ENCODE data around the gene PTPRQ. TPM values are rescaled to one million over a fixed set of nuclear protein-coding genes. Genes with fewer than 3 reads are reported as not detected.
A peak's percentile ranks its signal among the peaks of the same experiment; 100 is the strongest.

The PTPRQ gene
- polyA plus RNA-seq, 1 of the 3 experiments (the other 2 are of a cell fraction), result 0.46 TPM

- 8% methylated on average over 3 of the region's 3 CpGs for WGBS (ENCODE audit: low lambda C conversion rate)
- DNase-seq, result no peak
- TF ChIP-seq MXI1 (IDR thresholded peaks at IDR 0.05; ENCODE audit: low read depth, low read length), result no peak
- TF ChIP-seq RCOR1 (IDR thresholded peaks at IDR 0.05; ENCODE audit: low read length), result no peak
- TF ChIP-seq NFIC (IDR thresholded peaks at IDR 0.05; ENCODE audit: borderline replicate concordance), result no peak
- TF ChIP-seq, protein P1, sequence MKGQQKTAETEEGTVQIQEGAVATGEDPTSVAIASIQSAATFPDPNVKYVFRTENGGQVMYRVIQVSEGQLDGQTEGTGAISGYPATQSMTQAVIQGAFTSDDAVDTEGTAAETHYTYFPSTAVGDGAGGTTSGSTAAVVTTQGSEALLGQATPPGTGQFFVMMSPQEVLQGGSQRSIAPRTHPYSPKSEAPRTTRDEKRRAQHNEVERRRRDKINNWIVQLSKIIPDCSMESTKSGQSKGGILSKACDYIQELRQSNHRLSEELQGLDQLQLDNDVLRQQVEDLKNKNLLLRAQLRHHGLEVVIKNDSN (IDR thresholded peaks at IDR 0.05; ENCODE audit: borderline replicate concordance, low read depth), result no peak
- TF ChIP-seq SIN3A (IDR thresholded peaks at IDR 0.05; ENCODE audit: borderline replicate concordance, low read depth, low read length), result no peak
- TF ChIP-seq EZH2phosphoT487 (IDR thresholded peaks at IDR 0.05; ENCODE audit: borderline replicate concordance, low read depth), result no peak
- TF ChIP-seq, protein P2, sequence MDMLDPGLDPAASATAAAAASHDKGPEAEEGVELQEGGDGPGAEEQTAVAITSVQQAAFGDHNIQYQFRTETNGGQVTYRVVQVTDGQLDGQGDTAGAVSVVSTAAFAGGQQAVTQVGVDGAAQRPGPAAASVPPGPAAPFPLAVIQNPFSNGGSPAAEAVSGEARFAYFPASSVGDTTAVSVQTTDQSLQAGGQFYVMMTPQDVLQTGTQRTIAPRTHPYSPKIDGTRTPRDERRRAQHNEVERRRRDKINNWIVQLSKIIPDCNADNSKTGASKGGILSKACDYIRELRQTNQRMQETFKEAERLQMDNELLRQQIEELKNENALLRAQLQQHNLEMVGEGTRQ (IDR thresholded peaks at IDR 0.05; ENCODE audit: borderline replicate concordance, low read depth, low read length), result no peak
- no peak for TF ChIP-seq GABPA (IDR thresholded peaks at IDR 0.05; ENCODE audit: low read depth)
- Histone ChIP-seq H3K27ac (ENCODE audit: low read depth in 2 of 2, low read length in 1 of 2) (no peak overlapping the region), H3K9me3 (no peaks in the 10 kb centered on the region; the same call in 1 of the 2 replicates), H2AFZ (ENCODE audit: low read depth) (peak overlapping the region; percentile 58; the same call in 1 of the 2 replicates), H3K9me2 (no peaks in the 10 kb centered on the region), H3K4me3 (ENCODE audit: low read depth in 2 of 2, low read length in 1 of 2) (peak overlapping the region in 1 of 2 experiments; percentile 60; a peak in 2 of 4 replicates), H4K20me1 (ENCODE audit: insufficient read depth) (no peaks in the 10 kb centered on the region), H3K79me2 (ENCODE audit: insufficient read depth) (no peaks in the 10 kb centered on the region), H3K36me3 (replicated peaks in 1 of 2; ENCODE audit: control insufficient read depth in 1 of 2, insufficient read depth in 2 of 2, low read length in 1 of 2) (no peaks in the 10 kb centered on the region), H3K4me1 (ENCODE audit: control insufficient read depth in 1 of 2, insufficient read depth in 2 of 2, low read depth in 1 of 2, low read length in 1 of 2) (no peaks in the 10 kb centered on the region), H3K4me2 (peak overlapping the region; percentile 89), H3F3A (replicated peaks; ENCODE audit: insufficient read depth) (no peaks in the 10 kb centered on the region), H3K27me3 (ENCODE audit: insufficient read depth) (peaks cover 24% of the 10 kb centered on the region; the same call in 1 of the 2 replicates), H3K9ac (no peak overlapping the region)
- POLR2A ChIA-PET, result no interaction called here
- CTCF ChIA-PET, result interaction anchor here (0.6 to 1.1 kb wide), 2 partner anchors 12 to 348 kb away, joined by 3 to 4 read pairs; no protein-coding TSS in a partner anchor
These were observed 42.8 kb upstream of the PTPRQ start for GRCh38 chr12:80401191-80401590.

DNA sequence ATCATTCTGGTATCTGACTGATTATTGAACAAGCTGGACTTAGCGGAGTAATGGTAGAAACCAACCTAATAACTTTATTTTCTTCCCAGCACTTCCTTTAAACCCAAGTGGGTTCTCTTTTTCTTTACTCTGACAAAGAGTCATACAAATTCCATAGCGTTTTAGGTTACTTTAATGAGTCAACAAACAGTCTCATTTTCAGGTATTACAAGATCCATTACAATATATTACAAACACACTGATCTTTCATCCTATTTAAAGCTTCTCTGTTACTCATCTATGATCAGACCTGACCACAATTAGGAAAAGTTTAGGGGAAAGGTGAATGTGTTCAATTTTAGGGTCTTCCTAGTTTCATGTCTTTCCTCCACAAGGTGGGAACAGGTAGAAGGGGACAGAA, 39.4 kb upstream of the PTPRQ start:
- Histone ChIP-seq H3K4me1 (ENCODE audit: control insufficient read depth in 1 of 2, insufficient read depth in 2 of 2, low read depth in 1 of 2, low read length in 1 of 2) (no peaks in the 10 kb centered on the region), H3K9me2 (no peaks in the 10 kb centered on the region), H3K79me2 (ENCODE audit: insufficient read depth) (no peaks in the 10 kb centered on the region), H3K9ac (no peak overlapping the region), H3K9me3 (no peaks in the 10 kb centered on the region; the same call in 1 of the 2 replicates), H3F3A (replicated peaks; ENCODE audit: insufficient read depth) (no peaks in the 10 kb centered on the region), H3K36me3 (replicated peaks in 1 of 2; ENCODE audit: control insufficient read depth in 1 of 2, insufficient read depth in 2 of 2, low read length in 1 of 2) (no peaks in the 10 kb centered on the region), H3K4me3 (ENCODE audit: low read depth in 2 of 2, low read length in 1 of 2) (no peak overlapping the region), H3K27ac (ENCODE audit: low read depth in 2 of 2, low read length in 1 of 2) (no peak overlapping the region), H3K27me3 (ENCODE audit: insufficient read depth) (peaks cover 24% of the 10 kb centered on the region; the same call in 1 of the 2 replicates), H2AFZ (ENCODE audit: low read depth) (no peak overlapping the region), H4K20me1 (ENCODE audit: insufficient read depth) (no peaks in the 10 kb centered on the region), H3K4me2 (no peak overlapping the region)
- no peak for DNase-seq
- WGBS (ENCODE audit: low lambda C conversion rate), result 7% methylated on average over 2 of the region's 2 CpGs
- POLR2A ChIA-PET, result no interaction called here
- CTCF ChIA-PET, result no interaction called here
- TF ChIP-seq, protein P3, sequence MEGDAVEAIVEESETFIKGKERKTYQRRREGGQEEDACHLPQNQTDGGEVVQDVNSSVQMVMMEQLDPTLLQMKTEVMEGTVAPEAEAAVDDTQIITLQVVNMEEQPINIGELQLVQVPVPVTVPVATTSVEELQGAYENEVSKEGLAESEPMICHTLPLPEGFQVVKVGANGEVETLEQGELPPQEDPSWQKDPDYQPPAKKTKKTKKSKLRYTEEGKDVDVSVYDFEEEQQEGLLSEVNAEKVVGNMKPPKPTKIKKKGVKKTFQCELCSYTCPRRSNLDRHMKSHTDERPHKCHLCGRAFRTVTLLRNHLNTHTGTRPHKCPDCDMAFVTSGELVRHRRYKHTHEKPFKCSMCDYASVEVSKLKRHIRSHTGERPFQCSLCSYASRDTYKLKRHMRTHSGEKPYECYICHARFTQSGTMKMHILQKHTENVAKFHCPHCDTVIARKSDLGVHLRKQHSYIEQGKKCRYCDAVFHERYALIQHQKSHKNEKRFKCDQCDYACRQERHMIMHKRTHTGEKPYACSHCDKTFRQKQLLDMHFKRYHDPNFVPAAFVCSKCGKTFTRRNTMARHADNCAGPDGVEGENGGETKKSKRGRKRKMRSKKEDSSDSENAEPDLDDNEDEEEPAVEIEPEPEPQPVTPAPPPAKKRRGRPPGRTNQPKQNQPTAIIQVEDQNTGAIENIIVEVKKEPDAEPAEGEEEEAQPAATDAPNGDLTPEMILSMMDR (IDR thresholded peaks at IDR 0.05), result no peak
- TF ChIP-seq ELF1 (IDR thresholded peaks at IDR 0.05) (no peak), TCF12 (IDR thresholded peaks at IDR 0.05) (no peak), JUND (IDR thresholded peaks at IDR 0.05) (no peak), GATA2 (CRISPR knock-in tag; IDR thresholded peaks at IDR 0.05) (no peak), FOXJ3 (CRISPR knock-in tag; IDR thresholded peaks at IDR 0.05) (no peak), SIN3A (IDR thresholded peaks at IDR 0.05; ENCODE audit: borderline replicate concordance, low read depth, low read length) (no peak), NRF1 (IDR thresholded peaks at IDR 0.05; ENCODE audit: low read depth, low read length) (no peak), TAF1 (IDR thresholded peaks at IDR 0.05; ENCODE audit: borderline replicate concordance, low read depth, low read length) (no peak), RFX5 (IDR thresholded peaks at IDR 0.05; ENCODE audit: low read length) (no peak), PBX3 (IDR thresholded peaks at IDR 0.05) (no peak), EP300 (IDR thresholded peaks at IDR 0.05; ENCODE audit: borderline replicate concordance in 1 of 2, low read depth in 1 of 2, low read length in 1 of 2) (no peak), NFIC (IDR thresholded peaks at IDR 0.05; ENCODE audit: borderline replicate concordance) (no peak), RCOR1 (IDR thresholded peaks at IDR 0.05; ENCODE audit: low read length) (no peak)
- TF ChIP-seq, protein P4, sequence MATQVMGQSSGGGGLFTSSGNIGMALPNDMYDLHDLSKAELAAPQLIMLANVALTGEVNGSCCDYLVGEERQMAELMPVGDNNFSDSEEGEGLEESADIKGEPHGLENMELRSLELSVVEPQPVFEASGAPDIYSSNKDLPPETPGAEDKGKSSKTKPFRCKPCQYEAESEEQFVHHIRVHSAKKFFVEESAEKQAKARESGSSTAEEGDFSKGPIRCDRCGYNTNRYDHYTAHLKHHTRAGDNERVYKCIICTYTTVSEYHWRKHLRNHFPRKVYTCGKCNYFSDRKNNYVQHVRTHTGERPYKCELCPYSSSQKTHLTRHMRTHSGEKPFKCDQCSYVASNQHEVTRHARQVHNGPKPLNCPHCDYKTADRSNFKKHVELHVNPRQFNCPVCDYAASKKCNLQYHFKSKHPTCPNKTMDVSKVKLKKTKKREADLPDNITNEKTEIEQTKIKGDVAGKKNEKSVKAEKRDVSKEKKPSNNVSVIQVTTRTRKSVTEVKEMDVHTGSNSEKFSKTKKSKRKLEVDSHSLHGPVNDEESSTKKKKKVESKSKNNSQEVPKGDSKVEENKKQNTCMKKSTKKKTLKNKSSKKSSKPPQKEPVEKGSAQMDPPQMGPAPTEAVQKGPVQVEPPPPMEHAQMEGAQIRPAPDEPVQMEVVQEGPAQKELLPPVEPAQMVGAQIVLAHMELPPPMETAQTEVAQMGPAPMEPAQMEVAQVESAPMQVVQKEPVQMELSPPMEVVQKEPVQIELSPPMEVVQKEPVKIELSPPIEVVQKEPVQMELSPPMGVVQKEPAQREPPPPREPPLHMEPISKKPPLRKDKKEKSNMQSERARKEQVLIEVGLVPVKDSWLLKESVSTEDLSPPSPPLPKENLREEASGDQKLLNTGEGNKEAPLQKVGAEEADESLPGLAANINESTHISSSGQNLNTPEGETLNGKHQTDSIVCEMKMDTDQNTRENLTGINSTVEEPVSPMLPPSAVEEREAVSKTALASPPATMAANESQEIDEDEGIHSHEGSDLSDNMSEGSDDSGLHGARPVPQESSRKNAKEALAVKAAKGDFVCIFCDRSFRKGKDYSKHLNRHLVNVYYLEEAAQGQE (IDR thresholded peaks at IDR 0.05; ENCODE audit: low read depth, low read length), result no peak

Data from SK-N-SH (cell line).